GM21381 (cell line): ENCODE measurements around the gene NPHP4.

Source experiments
- ATAC-seq: cut with Tn5 transposase; IDR thresholded peaks from one replicate; pipeline ENCODE4 v1.9.1; 2021; ENCODE audit warnings: mild to moderate bottlenecking, moderate library complexity; ENCODE audit not compliant: unreplicated experiment

NPHP4 gene

GRCh38 chr1:5951846-5952410, 40.3 kb downstream of the NPHP4 start:
- no peak for ATAC-seq

DNA sequence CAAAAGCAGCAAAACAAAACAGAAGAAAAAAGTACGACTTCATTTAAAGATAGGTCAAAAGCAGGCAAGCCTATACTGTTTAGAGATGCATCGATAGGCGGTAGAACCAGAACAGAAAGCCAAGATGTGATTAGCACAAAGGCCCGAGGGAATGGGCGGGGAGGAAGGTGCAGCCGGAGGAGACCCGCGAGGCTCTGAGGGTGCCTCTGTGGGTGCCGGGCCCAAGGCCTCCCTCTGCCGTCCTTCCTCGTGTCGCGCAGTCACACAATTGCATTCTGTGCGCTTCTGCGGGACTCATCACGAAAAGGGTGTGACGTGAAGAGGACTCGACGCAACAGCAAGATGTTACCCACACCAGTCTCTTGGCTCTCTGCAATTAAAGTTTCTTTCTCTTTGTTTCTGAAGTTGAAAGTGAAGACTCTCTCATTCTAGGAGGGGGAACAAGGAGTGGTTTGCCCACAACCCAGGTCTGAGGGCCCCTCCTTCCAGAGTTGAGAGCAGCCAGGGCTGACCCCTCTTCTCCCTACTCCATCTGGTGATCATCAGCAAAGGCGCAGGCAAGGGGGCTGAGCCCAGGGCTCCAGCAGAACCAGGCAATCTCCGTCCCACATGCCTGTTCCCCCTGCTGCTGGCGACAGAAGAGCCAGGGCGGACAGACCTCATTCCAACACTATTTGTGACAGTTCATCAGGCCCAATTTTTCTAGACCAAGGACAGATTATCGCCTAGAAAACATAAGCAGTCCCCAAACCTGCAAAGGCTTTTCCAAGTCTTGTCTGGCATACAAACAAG, 41.0 kb downstream of the NPHP4 start:
- no peak for ATAC-seq

DNA sequence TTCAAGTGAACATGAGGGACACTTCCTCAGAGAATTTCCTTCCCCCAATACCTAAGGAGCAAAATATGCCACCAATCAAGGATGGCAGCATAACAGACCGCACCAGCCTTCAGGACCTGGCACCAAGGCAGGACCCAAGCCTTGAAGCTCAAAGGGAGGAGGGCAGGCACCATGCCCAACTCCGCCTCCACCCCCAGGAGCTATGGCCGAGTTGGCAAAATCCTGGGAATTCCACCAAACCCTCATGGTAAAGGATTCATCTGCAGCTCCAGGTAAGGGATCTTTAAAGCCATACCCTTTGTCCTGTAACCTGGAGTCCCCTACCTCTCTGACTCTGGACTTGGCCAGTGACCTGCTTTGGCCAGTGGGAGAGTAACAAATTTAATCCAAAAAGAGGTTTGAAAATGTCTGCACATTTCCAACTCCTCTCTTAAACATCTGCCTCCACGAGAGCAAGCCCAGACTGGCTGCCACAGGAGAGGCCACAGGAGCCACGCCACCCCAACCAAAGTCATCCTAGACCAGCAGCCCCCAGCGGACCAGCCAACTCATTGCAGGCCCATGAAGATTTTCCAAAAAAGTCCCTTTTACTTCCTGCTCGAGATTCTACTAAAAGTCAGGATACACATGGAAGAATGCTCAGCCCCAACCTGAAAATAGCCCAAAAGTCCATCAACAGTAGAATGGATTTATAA, 41.9 kb downstream of the NPHP4 start:
- ATAC-seq = no peak

DNA sequence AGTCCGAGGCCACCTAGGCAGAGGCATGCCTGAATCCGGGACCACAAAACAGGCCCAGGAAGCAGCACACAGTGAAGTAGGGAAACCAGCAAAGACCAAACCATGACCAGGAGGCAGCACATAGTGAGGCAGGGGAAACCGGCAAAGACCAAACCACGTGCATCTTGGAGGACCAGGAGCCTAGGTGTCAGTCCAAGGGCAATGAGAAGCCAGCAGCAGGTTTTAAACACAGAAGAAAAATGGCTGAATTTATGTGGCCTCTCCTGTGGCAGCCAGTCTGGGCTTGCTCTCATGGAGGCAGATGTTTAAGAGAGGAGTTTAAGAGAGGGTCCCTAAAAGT, 42.5 kb downstream of the NPHP4 start:
- ATAC-seq = no peak

DNA sequence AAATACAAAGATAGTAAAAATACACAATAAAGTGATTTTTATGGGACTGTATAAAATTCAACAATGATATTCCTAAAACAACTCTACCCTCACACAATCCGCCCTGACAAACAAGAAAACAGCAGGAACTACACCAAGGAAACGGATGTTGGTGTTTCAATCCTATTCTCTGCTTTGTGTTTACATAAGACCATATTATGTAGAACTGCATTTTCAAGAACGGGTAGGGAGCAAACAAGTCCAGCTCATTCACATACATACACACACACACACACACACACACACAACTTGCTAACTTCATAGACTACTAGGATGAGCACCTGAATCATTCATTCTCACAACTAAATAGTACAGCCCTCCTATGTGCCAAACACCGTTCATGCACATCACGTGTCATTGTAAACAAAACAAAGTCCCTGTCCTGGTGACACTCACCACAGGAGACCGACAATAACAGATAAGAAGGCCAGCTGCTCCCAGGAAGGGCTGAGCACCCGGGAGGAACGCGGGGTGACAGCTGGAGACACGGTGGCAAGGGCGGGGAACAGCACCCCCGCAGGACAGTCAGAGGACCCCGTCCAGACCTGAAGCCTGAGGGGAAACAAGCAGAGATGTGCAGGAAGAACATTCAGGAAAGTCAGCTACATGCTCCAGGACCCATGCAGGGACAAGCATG, 43.0 kb downstream of the NPHP4 start:
- ATAC-seq = no peak

GRCh38 chr1:5948681-5949005, 43.6 kb downstream of the NPHP4 start:
- no peak for ATAC-seq

GRCh38 chr1:5947978-5948680, 44.1 kb downstream of the NPHP4 start:
- no peak for ATAC-seq

- no peak for ATAC-seq
Measured at GRCh38 chr1:5947071-5947821, 45.0 kb downstream of the NPHP4 start.

DNA sequence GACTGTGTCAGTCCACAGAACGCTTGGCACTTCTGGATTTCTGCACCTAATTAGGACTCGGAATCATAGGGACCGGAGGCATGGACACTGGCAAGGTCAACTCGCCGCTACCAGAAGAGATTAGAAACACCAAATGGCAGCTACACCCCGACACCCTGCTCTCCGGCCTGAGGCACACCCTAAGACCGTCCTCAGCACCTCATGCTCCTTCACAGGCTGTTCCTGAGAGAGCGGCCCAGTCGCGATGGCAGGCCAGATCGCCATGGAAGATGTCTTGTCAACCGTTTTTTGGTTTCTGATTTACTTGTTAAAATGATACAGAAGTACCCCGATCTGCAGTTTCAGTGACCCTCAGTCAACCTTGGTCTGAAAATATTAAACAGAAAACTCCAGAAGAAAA, 46.8 kb downstream of the NPHP4 start:
- no peak for ATAC-seq

GRCh38 chr1:5944843-5945167, 47.4 kb downstream of the NPHP4 start:
- ATAC-seq = no peak

DNA sequence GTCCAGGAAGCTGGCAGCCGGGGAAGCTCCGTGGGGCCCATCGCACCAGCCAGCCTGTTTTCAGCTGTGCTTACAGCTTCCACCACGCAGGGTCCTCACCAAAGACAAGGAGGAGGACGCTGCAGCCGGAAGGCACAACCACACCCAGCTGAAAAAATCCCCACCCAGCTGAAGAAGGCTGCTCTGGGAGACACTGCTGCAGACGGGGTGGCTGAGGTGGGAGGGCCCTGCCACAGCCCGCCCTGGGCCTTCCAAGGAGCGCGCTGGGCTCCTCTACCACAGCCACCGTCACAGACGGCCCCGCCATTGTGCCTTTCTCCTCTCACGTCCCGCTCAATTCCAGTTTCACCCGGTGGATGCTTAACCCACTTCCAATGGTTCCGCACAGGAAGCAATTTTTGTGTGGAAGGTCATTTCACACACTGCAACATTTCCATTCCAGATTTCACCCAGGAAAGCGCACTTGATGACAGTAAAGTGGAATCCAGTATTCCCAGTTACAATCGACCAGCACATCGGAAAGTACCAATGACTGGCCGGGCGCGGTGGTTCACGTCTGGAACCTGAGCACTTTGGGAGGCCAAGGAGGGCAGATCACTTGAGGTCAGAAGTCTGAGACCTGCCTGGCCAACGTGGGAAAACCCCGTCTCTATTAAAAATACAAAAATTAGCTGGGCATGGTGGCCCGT, 47.9 kb downstream of the NPHP4 start:
- no peak for ATAC-seq

DNA sequence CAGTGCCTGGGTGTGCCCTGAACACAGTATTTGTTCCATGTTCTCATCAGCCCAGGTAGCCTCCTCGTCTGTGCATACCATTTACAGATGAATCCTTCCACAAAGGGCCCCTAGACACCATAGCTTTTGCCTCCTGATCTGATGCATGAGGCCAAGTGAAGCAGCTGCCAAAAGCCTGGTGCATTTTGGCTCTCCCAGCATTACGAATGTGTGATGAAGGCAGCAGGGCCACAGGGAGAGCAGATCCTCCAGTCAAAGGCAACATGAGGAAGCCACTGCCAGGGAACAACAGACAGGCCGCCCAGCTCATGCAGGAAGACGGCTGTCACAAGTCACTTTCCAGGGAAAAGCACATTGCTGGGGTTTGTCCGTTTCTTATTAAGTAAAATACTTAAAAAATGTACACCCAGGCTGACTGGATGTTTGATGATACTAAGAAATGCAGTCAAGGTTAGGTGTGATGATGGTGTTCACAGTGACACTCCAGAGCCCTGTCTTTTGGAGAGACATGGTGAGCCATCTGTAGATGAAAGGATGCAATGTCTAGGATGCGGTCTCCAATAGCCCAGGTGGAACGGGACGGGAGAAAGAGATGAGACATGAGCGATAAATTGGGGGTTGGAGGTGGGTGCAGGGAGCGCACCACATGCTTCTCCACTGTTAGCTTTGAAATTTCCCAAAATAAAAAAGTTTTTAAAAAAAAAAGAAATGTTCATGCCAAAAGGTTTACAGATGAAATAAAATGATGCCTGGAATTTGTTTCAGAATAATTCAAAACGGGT, 48.7 kb downstream of the NPHP4 start:
- ATAC-seq = no peak

DNA sequence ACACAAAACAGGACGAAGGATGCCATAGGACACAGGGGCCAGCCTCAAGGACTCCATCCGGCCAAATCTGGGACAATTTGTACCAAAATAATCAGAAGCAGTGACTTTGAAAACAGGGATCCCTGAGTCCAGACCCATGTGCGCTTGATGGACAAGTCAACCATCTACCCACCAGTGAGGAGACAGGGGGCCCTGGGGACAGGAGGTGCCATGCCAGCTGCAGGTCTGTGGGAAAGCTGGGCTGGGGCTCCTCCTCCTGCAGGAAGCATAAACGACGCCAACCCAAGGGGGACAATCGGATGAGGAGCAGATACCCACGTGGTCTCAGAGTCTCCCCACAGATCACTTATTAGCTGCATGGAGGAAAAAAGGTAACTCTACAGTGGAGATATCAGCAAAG, 50.6 kb downstream of the NPHP4 start:
- no peak for ATAC-seq

GRCh38 chr1:5940723-5941407, 51.4 kb downstream of the NPHP4 start:
- no peak for ATAC-seq

DNA sequence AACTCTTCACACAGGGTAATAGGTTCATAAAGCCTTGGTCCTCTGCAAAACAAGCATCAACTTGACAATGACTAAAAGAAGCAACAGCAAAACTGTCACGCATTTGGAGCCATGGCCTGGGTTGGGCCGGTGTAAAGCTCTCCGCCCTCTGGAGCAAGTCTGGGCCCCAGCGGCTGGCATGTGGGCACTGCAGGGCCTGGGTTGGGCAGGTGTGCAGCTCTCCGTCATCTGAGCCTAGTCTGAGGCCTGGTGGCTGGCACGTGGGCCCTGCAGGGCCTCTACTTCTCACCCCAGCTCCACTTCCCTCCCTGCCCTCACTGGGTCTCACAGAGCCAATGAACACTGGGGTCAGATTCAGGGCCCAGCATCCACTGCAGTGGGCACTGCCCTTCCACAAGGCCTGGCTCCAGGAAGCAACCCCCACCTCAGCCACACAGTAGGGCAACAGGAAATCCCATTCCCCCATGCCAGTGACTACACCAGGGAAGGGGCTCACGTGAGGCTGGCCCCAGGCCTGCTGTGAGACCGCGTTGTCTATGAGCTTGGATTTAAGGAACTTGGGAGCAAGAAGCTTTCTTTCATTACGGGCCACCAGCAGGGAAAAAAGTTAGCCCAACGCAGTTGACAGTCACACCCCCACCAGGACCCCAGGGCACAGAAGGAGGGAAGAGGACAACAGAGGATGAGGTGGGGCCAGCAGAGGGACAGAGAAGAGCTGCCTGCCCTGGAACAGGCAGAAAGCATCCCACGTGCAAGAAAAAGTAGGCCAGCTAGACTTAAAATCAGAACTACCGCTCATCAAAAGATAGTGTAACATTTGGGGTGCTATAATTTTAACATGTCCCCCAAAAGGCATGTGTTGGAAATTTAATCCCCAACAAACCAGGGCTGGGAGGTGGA, 52.7 kb downstream of the NPHP4 start:
- no peak for ATAC-seq

DNA sequence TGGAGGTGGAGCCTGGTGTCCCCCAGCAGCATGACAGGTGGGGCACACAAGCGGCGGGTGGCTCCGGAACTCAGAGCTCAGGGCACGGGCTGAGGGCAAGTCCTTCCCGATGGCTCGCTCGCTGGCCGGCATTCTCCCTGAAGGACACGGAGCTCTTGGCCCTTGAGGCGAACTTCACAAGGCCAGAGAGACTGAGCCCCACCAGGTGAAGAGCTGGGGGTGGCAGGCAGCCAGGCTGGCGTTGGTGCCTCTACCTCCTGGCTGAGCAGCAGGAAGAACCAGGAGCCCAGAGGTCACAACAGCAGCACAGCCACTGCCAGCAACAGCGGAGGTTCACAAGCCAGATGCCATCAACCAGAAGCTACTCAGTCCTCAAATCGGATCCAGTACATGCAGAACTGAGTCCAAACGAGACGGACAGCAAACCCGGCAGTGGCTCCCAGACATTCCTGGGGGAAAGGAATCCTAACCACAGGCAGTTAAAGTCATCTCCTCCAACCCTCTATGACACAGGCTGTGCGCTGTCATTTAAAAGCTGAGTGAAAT, 54.1 kb downstream of the NPHP4 start:
- no peak for ATAC-seq

- no peak for ATAC-seq
Measured at GRCh38 chr1:5937373-5937857, 54.8 kb downstream of the NPHP4 start.
